Adipose tissue (tissue), 3 donors: ENCODE measurements around the gene DCDC1. TPM values are rescaled to one million over a fixed set of nuclear protein-coding genes. Genes with fewer than 3 reads are reported as not detected.
"Not testable (repeated sequence)": the region's sequence is repeated elsewhere in the genome, so short reads cannot be mapped to it uniquely, and the experiment has no call there.

Experiments
- H3K27ac ChIP-seq: one replicate; pipeline ENCODE4 v1.5.1; 2013; ENCODE audit warnings: low read depth, low read length
- WGBS, 3 donors: extraction: QIAGEN DNeasy Blood & Tissue Kit; methylation state at CpG; one replicate each; pipeline ENCODE4 v1.1.7; 2013; 5-methylcytosine and 5-hydroxymethylcytosine counted together
- polyA plus RNA-seq, 3 donors: library from polyadenylated mRNA; stranded (reverse); fragments of 200-250 nt; gene quantifications; one replicate each; pipeline ENCODE4 v1.2.3, GENCODE V29; 2013
- donor health status: healthy with polysubstance abuse.
- donor health status: Bipolar disorder and iron deficiency.
- donor health status: healthy.

Gene DCDC1
- polyA plus RNA-seq, 3 donors, result 0.01 to 0.14 TPM; not detected in 1

DNA sequence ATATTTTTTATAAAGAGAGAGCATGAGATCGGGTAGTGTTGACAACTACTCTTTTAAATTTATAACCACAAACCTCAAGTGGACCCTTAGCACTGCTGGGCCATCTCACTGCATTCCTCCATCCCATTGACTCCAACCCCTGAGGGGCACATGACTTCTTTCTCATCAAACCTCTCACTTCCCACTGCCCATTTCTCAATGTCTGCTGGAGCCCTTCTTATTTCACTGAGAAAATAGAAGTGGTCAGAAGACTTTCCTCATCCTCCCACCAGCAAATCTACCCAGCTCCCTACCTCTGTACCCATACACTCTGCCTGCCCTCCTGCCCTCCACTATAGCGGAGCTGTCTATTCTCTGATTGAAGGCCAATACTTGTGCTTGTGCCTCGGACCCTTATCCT, 412.8 kb downstream of the DCDC1 start:
- WGBS, 3 donors, result 57 to 73% (median 68%) methylated on average over 3 of the region's 3 CpGs
- no peak overlapping the region for H3K27ac ChIP-seq

DNA sequence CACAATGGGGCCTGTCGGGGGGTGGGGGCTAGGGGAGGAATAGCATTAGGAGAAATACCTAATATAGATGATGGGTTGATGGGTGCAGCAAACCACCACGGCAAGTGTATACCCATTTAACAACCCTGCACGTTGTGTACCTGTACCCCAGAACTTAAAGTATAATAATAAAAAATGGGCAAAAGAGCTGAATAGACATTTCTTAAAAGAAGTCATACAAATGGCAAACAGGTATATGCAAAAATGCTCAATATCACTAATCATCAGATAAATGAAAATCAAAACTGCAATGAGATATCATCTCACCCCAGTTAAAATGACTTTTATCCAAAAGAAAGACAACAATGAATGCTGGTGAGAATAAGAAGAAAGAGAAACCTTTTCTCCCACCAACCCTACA, 419.7 kb downstream of the DCDC1 start:
- H3K27ac ChIP-seq, result no peak overlapping the region
- 87 to 93% (median 92%) methylated on average over 3 of the region's 3 CpGs for WGBS, 3 donors

DNA sequence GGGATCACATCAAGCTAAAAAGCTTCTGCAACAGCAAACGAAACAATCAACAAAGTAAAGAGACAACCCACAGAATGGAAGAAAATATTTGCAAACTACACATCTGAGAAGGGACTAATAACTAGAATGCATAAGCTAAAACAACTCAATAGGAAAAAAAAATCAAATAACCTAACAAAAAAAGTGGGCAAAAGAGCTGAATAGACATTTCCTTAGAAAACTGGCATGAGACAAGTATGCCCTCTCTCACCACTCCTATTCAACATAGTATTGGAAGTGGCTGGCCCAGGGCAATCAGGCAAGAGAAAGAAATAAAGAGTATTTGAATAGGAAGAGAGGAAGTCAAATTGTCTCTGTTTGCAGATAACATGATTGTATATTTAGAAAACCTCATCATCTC, 421.8 kb downstream of the DCDC1 start:
- WGBS, 3 donors, result 65 to 77% (median 73%) methylated on average over 1 of the region's 1 CpG
- not testable (repeated sequence) for H3K27ac ChIP-seq

DNA sequence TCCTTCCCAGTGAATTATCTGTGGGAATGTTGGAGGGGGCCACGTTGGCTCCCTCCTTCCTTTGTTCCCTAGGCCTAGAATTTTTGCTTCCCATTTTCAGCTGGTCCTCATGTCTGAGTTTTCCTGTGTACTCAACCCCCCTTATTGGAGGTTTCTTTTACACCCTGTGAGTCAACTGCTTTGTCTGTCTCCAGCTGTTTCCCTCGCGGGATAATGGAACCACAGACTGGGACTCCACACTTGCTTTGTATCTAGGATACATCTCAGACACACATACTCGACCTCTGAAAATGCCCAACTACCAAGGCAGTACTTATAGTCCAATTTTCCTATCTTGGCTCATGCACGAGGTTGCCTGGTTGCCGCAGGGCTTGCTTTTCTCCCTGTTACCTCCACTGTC, 430.7 kb downstream of the DCDC1 start:
- no peak overlapping the region for H3K27ac ChIP-seq
- 67 to 74% (median 69%) methylated on average over 6 of the region's 6 CpGs for WGBS, 3 donors

DNA sequence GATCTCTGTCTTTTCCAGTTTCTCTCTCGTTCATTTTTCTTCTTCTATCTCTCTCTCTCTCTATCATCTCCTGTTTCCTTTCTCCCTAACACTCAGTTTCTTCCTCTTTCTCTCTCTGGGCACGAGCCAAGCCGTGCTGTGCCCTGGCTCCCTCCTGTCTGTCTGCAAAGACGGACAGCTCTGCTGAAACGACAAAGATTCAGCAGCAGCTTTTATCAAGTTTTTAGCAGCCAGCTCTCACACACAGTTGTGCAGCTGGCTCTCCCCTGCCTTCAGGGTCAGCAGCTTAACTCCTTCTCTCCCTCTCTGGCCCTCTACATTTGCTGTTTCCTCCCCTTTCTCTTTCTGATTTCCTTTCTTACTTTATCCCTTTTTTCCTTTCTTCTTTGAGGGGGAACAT, 431.4 kb downstream of the DCDC1 start:
- no peak overlapping the region for H3K27ac ChIP-seq
- 7 to 16% (median 11%) methylated on average over 5 of the region's 5 CpGs for WGBS, 3 donors

DNA sequence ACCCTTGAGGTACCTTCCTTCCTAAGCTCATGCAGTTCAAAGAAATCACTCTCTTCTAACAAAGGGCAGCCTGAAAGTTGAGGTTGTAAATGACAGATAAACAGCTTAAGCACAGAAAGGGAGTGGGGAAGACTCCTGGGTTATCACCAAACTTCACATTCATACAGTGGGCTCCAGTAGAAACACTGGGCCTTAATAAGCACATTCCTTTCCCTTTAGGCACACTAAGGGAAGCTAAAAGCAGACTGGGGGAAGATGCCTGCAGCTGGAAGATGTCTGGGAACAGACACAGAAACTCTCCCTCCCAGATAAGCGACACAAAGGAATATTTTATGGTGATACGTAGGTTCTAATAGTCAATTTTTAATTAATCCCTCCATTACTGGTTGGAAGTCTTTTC, 433.0 kb downstream of the DCDC1 start:
- H3K27ac ChIP-seq, result no peak overlapping the region
- 57 to 73% (median 59%) methylated on average over 2 of the region's 2 CpGs for WGBS, 3 donors

DNA sequence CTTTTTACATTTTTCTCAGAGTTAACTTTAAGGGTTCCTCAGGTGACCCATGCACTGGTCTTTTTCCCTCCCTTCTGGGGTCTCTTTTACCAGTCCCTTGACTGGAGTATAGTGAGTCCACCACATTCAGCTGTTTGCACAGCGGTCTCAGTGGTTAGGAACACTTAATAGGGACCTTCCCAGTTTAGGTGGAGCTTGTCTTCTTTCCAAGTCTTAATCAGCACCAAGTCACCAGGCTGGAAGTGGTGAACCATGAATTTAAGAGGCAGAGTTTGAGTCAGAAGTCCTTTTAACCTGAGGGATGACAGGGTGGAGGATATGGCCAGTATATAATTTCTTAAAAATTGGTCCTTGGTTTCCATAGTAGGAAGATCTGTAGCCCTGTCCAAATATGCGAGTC, 433.7 kb downstream of the DCDC1 start:
- H3K27ac ChIP-seq, result no peak overlapping the region
- WGBS, 3 donors, result 82 to 91% (median 84%) methylated on average over 2 of the region's 2 CpGs

DNA sequence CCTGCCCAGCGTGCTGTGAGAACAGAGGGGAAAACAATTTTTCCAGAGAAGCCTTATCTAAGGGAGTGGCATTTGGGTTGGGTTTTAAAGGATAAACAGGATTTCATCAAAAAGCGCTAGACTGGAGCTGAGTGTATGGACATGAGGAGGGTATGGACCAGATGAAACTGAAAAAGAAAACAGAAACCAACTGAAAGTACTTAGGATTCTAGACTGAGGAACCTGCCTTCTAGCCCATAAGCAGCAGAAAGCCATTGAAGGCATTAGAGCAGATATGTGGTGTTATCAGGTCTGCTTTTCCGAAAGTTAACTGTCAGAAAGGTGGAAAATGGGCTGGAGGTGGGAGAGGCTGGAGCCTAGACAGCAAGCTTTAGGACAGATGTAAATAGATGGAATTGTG, 443.4 kb downstream of the DCDC1 start:
- no peak overlapping the region for H3K27ac ChIP-seq
- WGBS, 3 donors, result 73 to 85% (median 82%) methylated on average over 3 of the region's 3 CpGs

DNA sequence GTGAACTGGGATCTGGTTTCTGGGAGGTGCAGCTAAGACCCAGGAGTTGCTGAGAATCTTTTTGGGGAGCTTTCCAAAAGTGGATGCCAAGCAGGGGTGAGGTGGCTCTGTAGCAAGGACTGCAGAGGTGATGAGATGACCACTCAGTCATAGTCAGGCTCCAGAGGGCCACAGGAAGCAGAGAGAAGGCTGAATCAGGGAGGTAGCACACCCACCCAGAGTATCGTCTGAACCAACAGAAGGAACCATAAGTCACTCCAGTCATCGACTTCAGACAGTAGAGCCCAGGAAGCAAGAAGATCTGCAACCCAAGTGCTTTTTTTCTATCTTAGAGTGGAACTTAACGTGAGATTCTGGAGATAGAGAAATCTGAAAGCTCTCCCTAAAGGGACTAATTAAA, 447.7 kb downstream of the DCDC1 start:
- H3K27ac ChIP-seq, result no peak overlapping the region
- 32 to 59% (median 36%) methylated on average over 3 of the region's 3 CpGs for whole genome bisulfite sequencing, 3 donors

DNA sequence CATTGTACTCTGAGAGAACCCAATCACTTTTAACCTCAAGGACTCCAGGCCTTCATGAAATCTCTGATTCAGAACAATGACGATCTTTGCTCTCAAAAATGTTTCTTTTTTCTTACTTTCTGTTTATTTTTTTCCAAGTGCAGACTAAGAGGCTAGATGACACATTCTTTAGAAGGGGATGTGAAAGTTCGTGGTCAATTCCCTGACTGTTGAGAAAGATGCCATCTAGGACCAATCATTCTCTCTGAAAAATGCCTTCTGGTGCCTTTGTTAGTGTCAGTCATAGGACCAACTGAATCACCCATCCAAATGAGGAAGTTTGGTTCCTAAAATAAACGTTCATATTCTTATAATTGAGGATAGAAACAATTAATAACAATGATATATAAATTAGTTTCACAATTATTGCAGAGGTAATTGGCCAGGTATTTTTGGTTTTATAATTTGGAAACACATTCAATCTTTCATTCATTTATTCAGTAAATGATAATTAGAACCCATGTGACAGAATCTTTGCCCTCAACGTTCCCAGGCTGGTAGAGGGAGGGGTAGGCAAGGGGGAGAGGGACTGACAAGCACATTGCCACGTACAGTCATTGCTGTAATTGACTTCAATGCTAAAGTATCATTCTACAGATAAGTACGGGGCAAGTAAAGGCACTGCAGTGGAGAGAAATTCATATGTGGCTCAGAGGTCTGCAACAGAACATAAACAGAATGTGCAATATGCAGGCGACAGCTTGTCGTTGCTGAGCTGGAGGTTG, 450.0 kb downstream of the DCDC1 start:
- WGBS, 3 donors, result 34 to 45% (median 37%) methylated on average over 8 of the region's 8 CpGs
- H3K27ac ChIP-seq, result no peak overlapping the region

DNA sequence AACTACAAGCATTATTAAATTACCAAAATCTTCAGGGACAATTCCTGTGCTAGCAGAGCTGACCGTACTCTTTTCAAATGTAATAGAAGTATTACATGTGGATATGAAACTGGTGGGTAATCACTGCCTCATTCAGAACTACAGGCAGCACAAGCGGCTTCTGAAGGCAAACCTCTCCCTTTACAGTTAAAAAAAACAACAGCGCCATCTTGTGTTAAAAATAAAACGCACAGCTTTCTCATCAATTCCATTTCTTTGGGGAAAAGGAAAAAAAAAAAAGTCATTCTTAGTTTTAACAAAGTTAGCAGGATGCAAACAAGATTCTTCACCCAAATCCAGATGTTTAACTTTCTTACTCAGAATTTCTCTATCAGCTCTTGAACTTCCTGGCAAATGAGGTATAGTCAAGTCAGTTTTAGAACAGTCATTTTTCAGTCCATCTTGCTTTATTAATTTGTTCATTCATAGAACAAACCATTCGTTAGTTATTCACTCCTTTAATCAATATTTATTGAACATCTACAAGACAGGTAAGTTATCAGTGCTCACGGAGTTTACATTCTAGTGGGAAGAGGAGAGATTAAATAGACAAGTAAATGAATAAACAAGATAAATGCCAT, 451.6 kb downstream of the DCDC1 start:
- H3K27ac ChIP-seq, result no peak overlapping the region
- 11 to 18% (median 17%) methylated on average over 6 of the region's 6 CpGs for WGBS, 3 donors

DNA sequence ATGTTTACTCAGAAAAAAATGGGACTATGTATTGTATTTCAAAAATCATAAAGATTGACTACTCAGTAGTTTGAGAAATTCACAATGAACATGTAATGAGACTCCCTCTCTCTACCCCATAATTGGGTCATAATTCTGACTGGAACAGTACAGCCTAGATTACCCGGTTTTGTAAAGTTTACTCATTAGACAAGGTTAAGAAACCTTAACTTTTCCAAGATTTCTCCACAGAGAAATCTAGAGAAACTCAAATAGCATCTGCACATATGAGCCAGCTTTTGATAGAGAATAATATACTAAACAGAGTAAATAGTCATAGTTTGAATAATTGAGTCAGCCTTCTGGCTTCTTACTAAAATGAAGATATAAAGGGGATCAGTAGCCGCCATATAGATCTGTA, 452.3 kb downstream of the DCDC1 start:
- H3K27ac ChIP-seq, result no peak overlapping the region
- whole genome bisulfite sequencing, 3 donors, result 74 to 86% (median 82%) methylated on average over 2 of the region's 2 CpGs

DNA sequence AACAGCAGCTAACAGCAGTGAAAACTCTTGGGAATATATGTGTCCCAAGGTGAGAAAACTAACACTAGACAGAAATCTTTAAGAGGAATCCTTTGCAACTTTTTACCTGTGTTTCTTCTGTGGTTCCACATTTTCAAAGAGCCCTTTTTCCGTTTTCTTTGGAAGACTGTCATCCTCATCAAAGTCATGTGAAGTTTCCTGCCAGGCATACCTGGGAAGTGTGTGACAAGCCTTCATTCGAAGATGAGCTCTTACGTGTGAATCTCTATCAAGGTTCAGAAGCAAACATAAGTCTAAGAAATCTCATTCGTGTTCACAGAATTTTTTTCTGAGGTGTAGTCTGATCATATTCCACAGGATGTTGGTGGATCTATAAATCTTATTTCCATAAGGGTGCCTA, 452.8 kb downstream of the DCDC1 start:
- H3K27ac ChIP-seq, result no peak overlapping the region
- WGBS, 3 donors, result 75 to 89% (median 88%) methylated on average over 4 of the region's 4 CpGs

DNA sequence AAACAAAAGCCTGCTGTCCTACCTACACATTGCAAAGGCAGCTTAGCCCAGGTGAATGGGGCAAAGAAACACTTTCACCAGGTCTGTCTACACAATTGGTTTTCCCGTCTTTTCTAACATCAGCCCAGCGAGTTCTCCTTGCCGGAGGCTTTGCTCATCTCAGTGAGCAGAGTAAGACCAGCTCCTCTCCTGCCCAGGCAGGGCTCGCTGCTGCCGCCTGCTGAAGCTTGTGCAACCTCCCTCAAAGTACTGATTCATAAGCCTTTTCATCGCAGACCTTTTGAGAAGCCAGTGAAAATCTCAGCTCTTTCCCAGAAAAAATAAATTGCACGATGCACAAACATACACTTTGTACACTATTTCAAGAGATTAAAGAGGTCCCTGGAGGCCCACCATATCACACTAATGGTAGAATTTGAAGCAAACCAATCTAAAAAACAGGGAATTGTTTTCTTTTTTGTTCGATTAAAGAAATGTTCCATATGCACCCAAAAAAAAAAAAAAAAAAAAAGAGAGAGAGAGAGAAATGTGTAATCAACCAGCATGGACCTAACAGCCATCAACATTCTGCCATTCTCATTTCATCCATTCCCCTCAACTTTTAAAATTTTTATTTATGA, 455.3 kb downstream of the DCDC1 start:
- H3K27ac ChIP-seq, result no peak overlapping the region
- WGBS, 3 donors, result 15 to 27% (median 19%) methylated on average over 8 of the region's 8 CpGs

DNA sequence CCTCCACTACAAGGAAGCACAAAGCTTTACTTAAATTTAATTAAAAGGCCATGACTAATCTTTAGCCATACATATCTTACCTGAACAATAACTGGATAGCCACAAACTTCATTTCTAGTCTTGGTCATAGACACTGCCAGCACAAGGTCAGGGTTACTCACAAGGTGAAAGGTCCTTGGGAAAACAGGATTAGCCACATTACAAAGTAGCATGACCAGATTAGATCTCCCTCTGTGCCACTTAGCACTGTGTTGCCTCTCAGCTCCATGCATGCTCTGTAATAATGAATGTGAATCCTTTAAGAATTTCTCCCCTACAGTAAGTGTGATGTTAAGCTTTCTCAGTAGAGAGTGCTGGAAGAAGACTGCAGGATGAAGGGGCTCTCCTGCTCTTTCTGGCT, 458.3 kb downstream of the DCDC1 start:
- H3K27ac ChIP-seq, result no peak overlapping the region

DNA sequence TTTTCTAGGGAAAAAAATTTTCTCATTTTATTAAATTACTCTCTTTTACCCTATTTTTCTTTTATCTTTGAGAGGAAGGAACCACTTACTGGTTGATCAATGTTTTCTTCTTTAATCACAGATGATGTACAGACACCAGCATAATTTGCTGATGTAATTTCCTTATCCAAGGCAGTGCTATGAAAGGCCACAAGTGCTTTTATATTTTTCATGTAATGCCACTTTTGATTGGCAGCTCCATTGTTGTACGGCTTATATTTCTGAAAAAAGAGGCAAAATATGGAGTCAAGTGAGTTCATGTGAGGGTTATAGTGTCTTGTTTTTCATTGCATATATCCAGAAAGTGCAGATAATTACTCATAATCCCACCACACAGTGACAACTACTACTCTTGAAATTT, 460.7 kb downstream of the DCDC1 start:
- H3K27ac ChIP-seq, result no peak overlapping the region
- WGBS, 3 donors, result 67 to 97% (median 83%) methylated on average over 1 of the region's 1 CpG

DNA sequence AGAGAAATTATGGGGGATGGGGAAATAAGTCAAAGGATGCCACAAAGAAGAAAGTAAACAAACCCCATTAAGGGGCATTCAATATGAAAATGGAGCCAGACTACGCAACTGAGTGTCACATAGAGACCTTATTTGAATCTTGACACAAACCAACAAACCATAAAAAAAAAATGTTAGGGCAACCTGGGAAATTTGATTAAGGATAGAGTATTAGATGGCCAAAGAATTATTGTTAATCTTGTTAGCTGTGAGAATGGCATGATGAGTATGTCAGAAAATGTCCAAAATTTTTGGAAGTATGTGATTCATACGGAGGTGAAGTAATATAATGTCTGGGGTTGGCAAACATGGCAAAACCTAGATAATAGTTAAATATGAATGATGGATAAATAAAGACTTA, 461.3 kb downstream of the DCDC1 start:
- no peak overlapping the region for H3K27ac ChIP-seq
- WGBS, 3 donors, result 73 to 90% (median 88%) methylated on average over 2 of the region's 2 CpGs

DNA sequence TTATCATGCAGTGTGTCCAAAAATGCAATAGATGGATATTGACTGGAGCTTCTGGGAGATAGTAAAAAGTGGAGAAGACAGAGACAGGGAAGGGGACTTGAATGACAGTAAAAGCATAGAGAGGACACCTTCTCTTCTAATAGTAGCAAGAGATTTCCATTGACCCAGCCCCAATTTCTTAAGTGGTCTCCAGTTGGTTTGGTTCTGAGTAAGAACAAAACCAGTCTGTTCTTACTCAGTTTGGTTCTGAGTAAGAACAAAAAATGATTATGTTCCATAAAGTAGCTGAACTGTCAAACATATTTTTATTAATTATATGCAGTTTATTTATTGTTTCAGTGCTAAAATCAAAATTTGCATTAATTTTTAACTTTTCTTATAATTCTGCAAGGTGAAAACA, 466.6 kb downstream of the DCDC1 start:
- H3K27ac ChIP-seq, result no peak overlapping the region

DNA sequence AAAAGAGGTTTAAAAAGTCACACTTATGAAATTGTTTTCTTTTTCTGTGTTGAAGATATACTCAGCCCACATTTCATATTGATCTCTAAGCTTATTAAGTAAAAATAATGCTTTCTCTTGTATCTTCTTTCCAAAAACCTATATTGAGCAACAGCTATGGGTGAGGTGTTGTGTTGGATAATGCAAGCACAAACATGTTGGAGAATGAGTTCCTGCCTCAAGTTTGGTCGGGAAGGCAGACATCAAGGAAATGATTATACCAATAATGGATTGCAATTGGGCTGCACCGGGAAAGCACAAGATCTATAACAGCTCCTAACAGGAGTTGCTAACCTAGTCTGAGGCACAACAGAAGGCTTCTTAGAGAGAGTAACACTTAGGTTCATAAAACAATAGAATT, 474.5 kb downstream of the DCDC1 start:
- WGBS, 3 donors, result 56 to 90% (median 88%) methylated on average over 2 of the region's 2 CpGs

DNA sequence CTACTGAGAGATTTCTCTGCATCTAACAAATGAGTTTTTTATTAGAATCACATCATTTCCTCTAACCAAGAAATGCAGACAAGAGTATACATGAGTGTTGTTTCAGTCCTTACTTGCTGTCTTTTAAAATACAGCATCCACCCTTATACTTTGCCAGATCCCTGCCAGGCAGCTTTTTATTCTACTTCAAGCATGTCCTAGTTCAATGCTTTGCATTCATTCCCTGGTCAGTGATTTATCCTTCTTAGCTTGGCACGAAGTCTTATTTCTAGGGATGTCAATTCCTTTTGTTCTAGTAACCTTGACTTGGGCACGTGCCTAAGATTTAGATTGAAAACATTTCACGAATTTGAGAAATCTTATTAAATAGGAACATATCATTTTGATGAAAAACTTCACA, 476.2 kb downstream of the DCDC1 start:
- 50 to 58% (median 57%) methylated on average over 3 of the region's 3 CpGs for WGBS, 3 donors

More for the DNA sequence above, 474.5 kb downstream of the DCDC1 start:
- no peak overlapping the region for H3K27ac ChIP-seq

More for the DNA sequence above, 476.2 kb downstream of the DCDC1 start:
- no peak overlapping the region for H3K27ac ChIP-seq
